ENCODE data around the gene CCNG2. TPM values are rescaled to one million over a fixed set of nuclear protein-coding genes. Genes with fewer than 3 reads are reported as not detected.

Gene CCNG2
- total and polyA plus RNA-seq, 2 of the 13 experiments (the other 11 are each of a cell fraction or from before 2014, with no cell fraction given), result 3.9 to 11.5 TPM

DNA sequence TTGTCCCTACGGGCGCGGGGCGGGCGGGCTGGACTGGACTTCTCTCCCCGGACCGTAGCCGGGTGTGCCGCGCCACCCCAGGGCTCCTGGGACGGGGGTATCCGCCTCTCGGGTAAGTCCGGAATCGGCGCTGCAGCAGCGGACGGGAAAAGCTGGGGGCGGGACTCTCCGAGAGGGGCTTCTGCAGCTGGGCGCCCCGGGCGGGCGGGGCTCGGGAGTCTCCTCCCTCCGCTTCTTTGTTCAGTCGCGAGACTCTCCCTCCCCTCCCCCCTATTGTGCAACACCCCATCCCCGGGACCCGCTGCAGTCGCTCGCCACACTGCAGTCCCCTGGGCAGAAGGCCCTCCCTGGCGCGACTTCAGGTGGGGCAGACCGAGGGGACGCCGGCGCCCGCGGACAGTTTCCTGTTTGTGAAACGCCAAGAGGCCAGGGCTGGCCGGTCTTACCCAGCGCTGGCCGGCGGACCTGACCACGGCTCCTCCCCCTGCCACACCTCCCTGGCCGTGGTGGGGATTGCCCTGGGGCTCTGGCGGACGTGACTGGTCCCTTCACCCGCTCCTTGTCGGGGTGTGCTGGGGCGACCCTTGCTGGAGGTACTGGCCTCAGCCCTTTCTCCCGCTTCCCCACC, 966 bp downstream of the CCNG2 start (continued):
- TF ChIP-seq ZNF292 (CRISPR knock-in tag; IDR thresholded peaks at IDR 0.05; ENCODE audit: borderline replicate concordance, low read depth) (peak; percentile 80), ZBTB26 (CRISPR knock-in tag; IDR thresholded peaks at IDR 0.05; ENCODE audit: borderline replicate concordance) (no peak), ZSCAN20 (CRISPR knock-in tag; IDR thresholded peaks at IDR 0.05; ENCODE audit: borderline replicate concordance) (0 out of 2 replicates have a peak, but pooled peaks have one; percentile 27), PHF8 (CRISPR knock-in tag; IDR thresholded peaks at IDR 0.05) (peak; percentile 68), BORCS8-MEF2B (CRISPR knock-in tag; IDR thresholded peaks at IDR 0.05) (no peak), ZNF33B (CRISPR knock-in tag; IDR thresholded peaks at IDR 0.05) (no peak), ZNF629 (CRISPR knock-in tag; conservative IDR thresholded peaks at IDR 0.05) (no peak), REXO4 (CRISPR knock-in tag; IDR thresholded peaks at IDR 0.05; ENCODE audit: borderline replicate concordance) (no peak), NAIF1 (CRISPR knock-in tag; IDR thresholded peaks at IDR 0.05; ENCODE audit: borderline replicate concordance) (no peak), ZSCAN12 (CRISPR knock-in tag; IDR thresholded peaks at IDR 0.05) (no peak), HIVEP1 (CRISPR knock-in tag; IDR thresholded peaks at IDR 0.05) (peak; percentile 94), MAF1 (CRISPR knock-in tag; IDR thresholded peaks at IDR 0.05; ENCODE audit: borderline replicate concordance) (no peak), ZNF253 (CRISPR knock-in tag; IDR thresholded peaks at IDR 0.05; ENCODE audit: borderline replicate concordance) (no peak), PRDM15 (CRISPR knock-in tag; IDR thresholded peaks at IDR 0.05) (no peak), ZNF124 (CRISPR knock-in tag; IDR thresholded peaks at IDR 0.05) (no peak), SKI (IDR thresholded peaks at IDR 0.05; ENCODE audit: partially characterized antibody) (peak; percentile 21), MED13 (CRISPR knock-in tag; IDR thresholded peaks at IDR 0.05) (peak; percentile 32; the same call in 1 of the 2 replicates), KDM5A (IDR thresholded peaks at IDR 0.05; ENCODE audit: borderline replicate concordance, low read length) (peak; percentile 61; the same call in 1 of the 2 replicates), ZNF530 (CRISPR knock-in tag; IDR thresholded peaks at IDR 0.05; ENCODE audit: low read depth) (no peak)
- TF ChIP-seq, protein P1, sequence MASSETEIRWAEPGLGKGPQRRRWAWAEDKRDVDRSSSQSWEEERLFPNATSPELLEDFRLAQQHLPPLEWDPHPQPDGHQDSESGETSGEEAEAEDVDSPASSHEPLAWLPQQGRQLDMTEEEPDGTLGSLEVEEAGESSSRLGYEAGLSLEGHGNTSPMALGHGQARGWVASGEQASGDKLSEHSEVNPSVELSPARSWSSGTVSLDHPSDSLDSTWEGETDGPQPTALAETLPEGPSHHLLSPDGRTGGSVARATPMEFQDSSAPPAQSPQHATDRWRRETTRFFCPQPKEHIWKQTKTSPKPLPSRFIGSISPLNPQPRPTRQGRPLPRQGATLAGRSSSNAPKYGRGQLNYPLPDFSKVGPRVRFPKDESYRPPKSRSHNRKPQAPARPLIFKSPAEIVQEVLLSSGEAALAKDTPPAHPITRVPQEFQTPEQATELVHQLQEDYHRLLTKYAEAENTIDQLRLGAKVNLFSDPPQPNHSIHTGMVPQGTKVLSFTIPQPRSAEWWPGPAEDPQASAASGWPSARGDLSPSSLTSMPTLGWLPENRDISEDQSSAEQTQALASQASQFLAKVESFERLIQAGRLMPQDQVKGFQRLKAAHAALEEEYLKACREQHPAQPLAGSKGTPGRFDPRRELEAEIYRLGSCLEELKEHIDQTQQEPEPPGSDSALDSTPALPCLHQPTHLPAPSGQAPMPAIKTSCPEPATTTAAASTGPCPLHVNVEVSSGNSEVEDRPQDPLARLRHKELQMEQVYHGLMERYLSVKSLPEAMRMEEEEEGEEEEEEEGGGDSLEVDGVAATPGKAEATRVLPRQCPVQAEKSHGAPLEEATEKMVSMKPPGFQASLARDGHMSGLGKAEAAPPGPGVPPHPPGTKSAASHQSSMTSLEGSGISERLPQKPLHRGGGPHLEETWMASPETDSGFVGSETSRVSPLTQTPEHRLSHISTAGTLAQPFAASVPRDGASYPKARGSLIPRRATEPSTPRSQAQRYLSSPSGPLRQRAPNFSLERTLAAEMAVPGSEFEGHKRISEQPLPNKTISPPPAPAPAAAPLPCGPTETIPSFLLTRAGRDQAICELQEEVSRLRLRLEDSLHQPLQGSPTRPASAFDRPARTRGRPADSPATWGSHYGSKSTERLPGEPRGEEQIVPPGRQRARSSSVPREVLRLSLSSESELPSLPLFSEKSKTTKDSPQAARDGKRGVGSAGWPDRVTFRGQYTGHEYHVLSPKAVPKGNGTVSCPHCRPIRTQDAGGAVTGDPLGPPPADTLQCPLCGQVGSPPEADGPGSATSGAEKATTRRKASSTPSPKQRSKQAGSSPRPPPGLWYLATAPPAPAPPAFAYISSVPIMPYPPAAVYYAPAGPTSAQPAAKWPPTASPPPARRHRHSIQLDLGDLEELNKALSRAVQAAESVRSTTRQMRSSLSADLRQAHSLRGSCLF (CRISPR knock-in tag; IDR thresholded peaks at IDR 0.05; ENCODE audit: borderline replicate concordance), result no peak

Measured in HepG2 (cell line).